MM.1S (cell line): ENCODE results near the gene ERICH6B.

ENCODE experiments used
- DNase-seq: peaks from one replicate; pipeline ENCODE4 v3.0.0-alpha.2; 2015
- H2AFZ ChIP-seq: fragments of 300-600 bp; sonication (generic); 2 replicates; pipeline ENCODE4 v1.6.0; 2016; ENCODE audit warnings: antibody characterized with exemption, low read length
- H3F3A ChIP-seq: fragments of 300-600 bp; sonication (generic); 2 replicates; pipeline ENCODE4 v1.6.1; 2016; ENCODE audit warnings: mild to moderate bottlenecking, antibody characterized with exemption, low read length, moderate library complexity, mixed read lengths; ENCODE audit not compliant: insufficient read depth
- H3K27ac ChIP-seq: fragments of 300-600 bp; sonication (generic); 2 replicates; pipeline ENCODE4 v1.5.1; 2016; ENCODE audit warnings: mild to moderate bottlenecking, low read length
- H3K27me3 ChIP-seq: fragments of 300-600 bp; sonication (generic); replicated peaks from 2 replicates; pipeline ENCODE4 v1.6.0; 2016; ENCODE audit warnings: low read length; ENCODE audit not compliant: insufficient read depth
- H3K36me3 ChIP-seq: fragments of 300-600 bp; sonication (generic); replicated peaks from 2 replicates; pipeline ENCODE4 v1.6.1; 2016; ENCODE audit warnings: mild to moderate bottlenecking, low read length, mixed read lengths; ENCODE audit not compliant: insufficient read depth
- H3K4me1 ChIP-seq: fragments of 300-600 bp; sonication (generic); 2 replicates; pipeline ENCODE4 v1.6.1; 2016; ENCODE audit warnings: low read length, mixed read lengths
- H3K4me2 ChIP-seq: fragments of 300-600 bp; sonication (generic); 2 replicates; pipeline ENCODE4 v1.6.0; 2016; ENCODE audit warnings: low read depth, low read length
- H3K4me3 ChIP-seq: fragments of 300-600 bp; sonication (generic); 2 replicates; pipeline ENCODE4 v1.5.1; 2016; ENCODE audit warnings: low read length, mixed read lengths
- H3K79me2 ChIP-seq: fragments of 300-600 bp; sonication (generic); 2 replicates; pipeline ENCODE4 v1.6.1; 2016; ENCODE audit warnings: mixed run types, low read length, mixed read lengths
- H3K9ac ChIP-seq: fragments of 300-600 bp; sonication (generic); 2 replicates; pipeline ENCODE4 v1.6.1; 2016; ENCODE audit warnings: low read length, mixed read lengths
- H3K9me2 ChIP-seq: fragments of 300-600 bp; sonication (generic); replicated peaks from 2 replicates; pipeline ENCODE4 v1.6.1; 2016; ENCODE audit warnings: mild to moderate bottlenecking, low read length, mixed read lengths; ENCODE audit not compliant: insufficient read depth
- H3K9me3 ChIP-seq: fragments of 300-600 bp; sonication (generic); replicated peaks from 2 replicates; pipeline ENCODE4 v1.6.1; 2016; ENCODE audit warnings: mild to moderate bottlenecking, low read length, mixed read lengths; ENCODE audit not compliant: insufficient read depth
- H4K20me1 ChIP-seq: fragments of 300-600 bp; sonication (generic); 2 replicates; pipeline ENCODE4 v1.6.1; 2016; ENCODE audit warnings: mild to moderate bottlenecking, low read length, moderate library complexity, mixed read lengths; ENCODE audit not compliant: insufficient read depth
- CTCF ChIP-seq: fragments of 300-600 bp; sonication (generic); IDR thresholded peaks from 2 replicates; pipeline ENCODE4 v1.5.1; 2016; ENCODE audit warnings: antibody characterized with exemption, low read length, mixed read lengths
- EZH2 ChIP-seq: fragments of 300-600 bp; sonication (generic); optimal IDR thresholded peaks from 2 replicates; pipeline ENCODE3; 2017; ENCODE audit warnings: low read depth, mild to moderate bottlenecking, antibody characterized with exemption, low read length, mixed read lengths
- EZH2phosphoT487 ChIP-seq: fragments of 300-600 bp; sonication (generic); IDR thresholded peaks from 2 replicates; pipeline ENCODE4 v1.6.1; 2018; ENCODE audit warnings: antibody characterized with exemption, low read length

ERICH6B gene

GRCh38 chr13:45522571-45522970 lies 93.0 kb downstream of the ERICH6B start:
- DNase-seq: no peak
- no peak for TF ChIP-seq CTCF
- TF ChIP-seq EZH2: no peak
- TF ChIP-seq EZH2phosphoT487: no peak
- Histone ChIP-seq H3K9ac (no peak overlapping the region), H3K27me3 (no peaks in the 10 kb centered on the region), H2AFZ (no peak overlapping the region), H3F3A (no peaks in the 10 kb centered on the region), H3K9me2 (no peaks in the 10 kb centered on the region), H3K36me3 (no peaks in the 10 kb centered on the region), H3K4me2 (no peak overlapping the region), H3K27ac (no peak overlapping the region), H3K79me2 (no peaks in the 10 kb centered on the region), H3K9me3 (no peaks in the 10 kb centered on the region), H4K20me1 (no peaks in the 10 kb centered on the region), H3K4me1 (no peaks in the 10 kb centered on the region), H3K4me3 (no peak overlapping the region)

GRCh38 chr13:45521297-45521696 lies 94.2 kb downstream of the ERICH6B start:
- Histone ChIP-seq H3K4me2 (no peak overlapping the region), H3K4me1 (no peaks in the 10 kb centered on the region), H4K20me1 (no peaks in the 10 kb centered on the region), H3K79me2 (no peaks in the 10 kb centered on the region), H3K9ac (no peak overlapping the region), H3K4me3 (no peak overlapping the region), H3K9me3 (no peaks in the 10 kb centered on the region), H3F3A (no peaks in the 10 kb centered on the region), H3K9me2 (no peaks in the 10 kb centered on the region), H2AFZ (no peak overlapping the region), H3K27ac (no peak overlapping the region), H3K36me3 (no peaks in the 10 kb centered on the region), H3K27me3 (no peaks in the 10 kb centered on the region)
- TF ChIP-seq CTCF (no peak), EZH2phosphoT487 (no peak), EZH2 (no peak)
- no peak for DNase-seq

GRCh38 chr13:45519493-45519892 lies 96.0 kb downstream of the ERICH6B start:
- Histone ChIP-seq H3K9ac (no peak overlapping the region), H3F3A (no peaks in the 10 kb centered on the region), H3K79me2 (no peaks in the 10 kb centered on the region), H3K9me3 (no peaks in the 10 kb centered on the region), H3K4me1 (no peaks in the 10 kb centered on the region), H3K27ac (no peak overlapping the region), H3K27me3 (no peaks in the 10 kb centered on the region), H2AFZ (no peak overlapping the region), H3K4me3 (no peak overlapping the region), H3K9me2 (no peaks in the 10 kb centered on the region), H4K20me1 (no peaks in the 10 kb centered on the region), H3K4me2 (no peak overlapping the region), H3K36me3 (no peaks in the 10 kb centered on the region)
- DNase-seq: no peak
- TF ChIP-seq EZH2 (no peak), CTCF (no peak), EZH2phosphoT487 (no peak)
